GM10847 (cell line): ENCODE results near the gene KIRREL3.

Experiments
- POLR2A ChIP-seq: IDR thresholded peaks from 2 replicates; pipeline ENCODE4 v1.6.1; 2011; ENCODE audit not compliant: insufficient read length; ENCODE audit errors: extremely low read depth

The KIRREL3 gene

DNA sequence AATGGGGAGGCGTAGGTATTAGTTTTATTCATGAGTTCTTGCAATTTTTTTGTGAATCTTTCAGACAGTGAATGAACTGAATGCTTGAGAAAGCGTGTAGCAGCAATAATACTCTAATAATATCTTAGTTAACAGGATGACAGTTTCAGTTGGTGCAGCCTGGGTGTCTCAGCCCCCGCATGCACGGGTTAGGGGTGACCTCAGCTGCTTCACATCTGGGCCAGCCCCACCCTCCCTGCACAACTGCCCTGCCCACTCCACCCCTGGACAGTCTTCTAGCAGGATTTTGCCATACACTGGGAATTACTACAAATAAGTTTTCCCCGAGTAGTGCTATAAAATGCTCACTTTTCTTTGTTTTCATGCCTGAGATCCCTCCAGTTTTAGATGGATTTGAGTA is 561.9 kb downstream of the KIRREL3 start:
- TF ChIP-seq POLR2A: no peak

DNA sequence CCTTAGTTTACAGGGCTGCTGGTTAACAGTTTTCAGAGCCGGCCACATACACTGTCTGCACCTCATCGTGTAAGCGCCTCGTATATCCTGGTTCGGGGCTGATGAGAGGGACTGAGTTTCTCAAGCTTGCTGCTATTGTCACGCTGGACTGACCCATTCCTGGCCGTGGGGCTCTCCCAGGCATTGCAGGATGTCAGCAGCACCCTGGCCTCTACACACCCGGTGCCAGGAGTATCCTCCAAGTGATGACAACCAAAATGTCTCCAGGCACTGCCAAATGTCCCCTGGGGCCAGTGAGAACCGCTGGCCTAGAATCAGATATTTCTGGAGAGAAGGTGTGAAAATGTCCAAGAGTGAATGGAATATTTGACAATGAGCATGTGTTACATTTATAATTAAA is 562.3 kb downstream of the KIRREL3 start:
- no peak for TF ChIP-seq POLR2A

DNA sequence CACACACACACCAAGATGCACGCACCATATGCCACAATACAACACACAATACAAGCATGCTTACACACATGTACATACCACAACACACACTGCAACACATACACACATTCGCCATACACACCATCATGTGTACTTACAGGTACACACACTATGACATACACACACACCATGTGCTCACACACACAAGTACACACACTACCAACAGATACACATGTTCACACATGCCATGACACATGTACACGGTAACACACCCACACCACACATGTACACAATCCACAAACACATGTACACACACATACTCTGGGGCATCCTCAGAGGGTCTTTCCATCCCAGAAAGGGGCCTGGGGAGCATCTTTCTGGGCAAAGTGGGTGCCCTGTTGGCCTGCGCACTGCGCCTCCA is 562.8 kb downstream of the KIRREL3 start:
- no peak for TF ChIP-seq POLR2A

DNA sequence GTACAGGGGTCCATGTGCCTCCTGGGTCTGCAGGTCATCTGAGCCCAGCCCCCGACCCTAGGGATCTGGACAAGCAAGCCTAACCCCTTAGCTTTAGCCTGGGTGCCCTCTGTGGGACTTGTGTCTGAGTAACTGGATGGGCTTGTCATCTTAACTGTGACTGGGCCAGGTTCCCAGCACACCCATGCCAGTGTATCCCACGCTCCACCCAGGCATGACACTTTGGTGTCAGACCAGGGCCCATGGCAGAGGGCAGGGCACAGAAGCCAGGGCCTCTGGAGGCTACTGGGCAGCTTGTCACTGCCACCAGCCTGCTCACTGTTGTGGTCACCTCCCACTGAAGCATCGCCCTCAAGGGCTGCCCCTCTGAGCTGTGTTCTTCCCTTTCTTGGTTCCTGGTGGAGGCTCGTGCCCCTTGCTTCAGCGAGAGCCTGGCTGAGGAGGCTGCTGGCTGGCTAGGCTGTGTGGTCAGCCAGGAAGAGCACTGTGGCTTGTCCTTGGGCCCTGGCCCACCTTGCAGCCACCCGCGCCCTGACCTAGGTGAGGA is 564.3 kb downstream of the KIRREL3 start:
- no peak for TF ChIP-seq POLR2A

DNA sequence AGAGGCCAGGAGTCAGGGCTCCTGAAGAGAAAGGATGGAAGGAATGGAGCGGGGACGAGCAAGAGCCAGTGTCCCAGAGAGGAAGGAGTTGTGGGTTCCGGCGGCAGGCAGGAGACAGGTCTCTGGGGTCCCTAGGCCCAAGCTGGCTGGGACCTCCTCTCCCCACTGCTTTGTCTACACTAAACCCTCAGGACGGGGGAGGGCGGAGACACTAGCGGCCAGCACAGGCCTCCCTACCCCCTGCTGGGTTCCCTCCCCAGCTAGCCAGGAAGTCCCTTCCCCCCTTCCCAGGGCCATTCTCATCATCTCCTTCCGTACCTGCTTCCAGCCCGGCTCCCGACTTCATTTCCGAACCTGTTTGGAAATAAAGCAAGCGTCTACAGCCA is 565.6 kb downstream of the KIRREL3 start:
- TF ChIP-seq POLR2A: no peak

DNA sequence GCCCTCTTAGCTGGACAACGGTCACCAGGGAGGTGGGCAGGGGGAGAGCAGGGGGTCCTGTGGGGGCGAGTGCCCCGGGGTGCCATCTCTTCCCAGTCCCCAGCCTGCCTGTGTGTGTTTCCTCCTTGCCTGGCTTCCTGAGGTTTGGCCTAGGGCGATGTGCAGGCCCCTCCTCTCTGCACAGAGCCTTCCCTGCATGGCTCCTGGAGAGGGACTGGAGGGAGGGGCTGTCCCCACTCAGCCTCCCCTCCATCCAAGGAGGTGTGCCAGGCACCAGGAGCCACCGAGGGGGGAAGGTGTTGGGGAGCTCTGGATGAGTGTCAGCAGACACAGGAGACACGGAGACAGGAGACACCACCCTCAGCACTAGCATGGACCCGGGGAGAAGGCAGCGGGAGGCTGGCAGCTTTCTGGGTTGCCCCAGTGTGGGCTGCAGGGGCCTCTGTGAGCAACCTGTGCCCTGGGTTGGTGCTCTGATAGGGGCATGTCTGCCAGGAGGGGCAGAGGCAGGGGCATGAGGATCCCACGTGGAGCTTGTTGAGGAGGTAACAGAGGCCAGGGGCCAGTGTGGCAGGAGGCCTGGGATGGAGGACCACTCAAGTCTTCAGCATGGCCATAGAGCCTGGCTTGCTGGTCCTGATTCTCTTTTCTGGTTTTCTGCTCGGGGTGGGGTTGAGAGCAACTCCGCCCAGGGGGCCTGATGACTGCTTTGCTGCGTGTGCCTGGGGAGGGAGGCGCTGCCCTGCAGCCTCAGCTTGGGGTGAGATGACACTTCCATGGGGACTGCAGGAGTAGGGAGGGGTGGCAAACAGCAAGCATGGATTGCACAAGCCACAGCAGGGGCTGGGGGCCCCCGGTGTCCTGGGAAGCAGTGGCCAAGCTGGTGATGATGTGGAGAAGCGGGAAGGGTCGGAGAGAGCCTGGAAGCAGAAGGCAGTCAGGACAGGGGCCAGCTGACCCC is 566.3 kb downstream of the KIRREL3 start:
- TF ChIP-seq POLR2A: no peak

DNA sequence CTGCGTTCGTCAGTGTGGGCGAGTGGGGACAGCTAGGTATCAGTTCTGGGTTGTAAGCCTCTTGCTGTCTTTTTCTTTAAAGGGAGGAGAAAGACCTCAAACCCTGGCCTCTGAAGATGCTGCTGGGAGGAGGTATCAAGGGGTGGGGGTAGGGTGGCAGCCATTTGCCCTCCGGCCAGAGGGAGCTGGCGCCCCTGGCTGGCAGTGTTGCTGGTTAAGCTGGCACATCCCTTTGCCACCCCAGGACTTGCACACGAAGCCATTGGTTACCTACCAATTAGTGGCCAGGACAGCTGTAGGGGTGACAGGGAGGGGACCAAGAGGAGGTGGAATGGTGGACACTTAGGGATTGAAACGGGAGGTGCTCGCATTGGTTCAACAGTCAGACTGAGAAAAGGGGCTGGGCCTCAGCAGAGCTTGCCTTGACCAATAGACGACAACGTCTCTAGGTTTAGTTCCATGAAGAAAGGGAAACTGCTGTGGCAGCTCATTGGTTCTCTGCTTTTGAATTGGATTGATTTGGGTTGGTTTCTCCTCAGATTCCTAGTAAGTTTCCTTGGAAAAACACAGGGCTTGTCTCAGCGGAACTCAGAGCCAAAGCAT is 567.2 kb downstream of the KIRREL3 start:
- no peak for TF ChIP-seq POLR2A

DNA sequence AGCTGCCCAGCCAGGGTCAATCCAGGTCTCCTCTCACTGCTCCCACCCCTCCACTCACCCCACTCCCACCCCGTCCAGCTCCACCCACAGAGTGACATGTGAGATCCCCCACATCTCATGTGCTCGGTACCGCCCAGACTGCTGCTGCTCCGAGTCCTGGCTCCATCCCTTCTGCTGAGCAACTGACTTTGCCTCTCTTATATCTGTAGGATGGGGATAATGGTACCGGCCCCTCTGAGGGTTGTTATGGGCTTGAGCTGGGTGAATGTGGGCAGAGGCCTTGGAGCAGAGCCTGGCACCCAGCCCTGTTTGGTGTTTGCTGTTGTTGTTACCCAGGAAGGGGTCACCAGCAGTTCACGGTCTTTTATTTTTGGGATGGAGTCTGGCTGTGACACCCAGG is 568.0 kb downstream of the KIRREL3 start:
- no peak for TF ChIP-seq POLR2A

DNA sequence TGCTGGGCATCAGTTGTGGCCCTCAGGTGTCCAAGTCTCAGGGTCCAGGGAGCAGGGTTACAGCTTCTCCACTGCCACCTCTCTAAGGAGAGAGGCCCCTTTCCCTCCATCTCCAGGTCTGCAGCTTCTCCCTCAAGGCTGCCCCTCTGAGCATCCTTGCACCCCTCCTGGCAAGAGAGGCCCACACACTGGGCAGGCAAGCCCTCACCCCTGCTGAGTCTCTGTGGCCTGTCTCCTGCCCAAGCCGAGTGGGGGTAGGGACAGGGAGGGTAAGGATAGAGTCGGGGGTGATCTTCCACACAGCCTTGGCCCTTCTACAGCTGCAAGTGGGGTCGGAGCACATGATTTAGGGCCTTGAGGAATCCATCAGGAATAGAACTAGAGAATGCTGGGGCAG is 568.5 kb downstream of the KIRREL3 start:
- TF ChIP-seq POLR2A: no peak

DNA sequence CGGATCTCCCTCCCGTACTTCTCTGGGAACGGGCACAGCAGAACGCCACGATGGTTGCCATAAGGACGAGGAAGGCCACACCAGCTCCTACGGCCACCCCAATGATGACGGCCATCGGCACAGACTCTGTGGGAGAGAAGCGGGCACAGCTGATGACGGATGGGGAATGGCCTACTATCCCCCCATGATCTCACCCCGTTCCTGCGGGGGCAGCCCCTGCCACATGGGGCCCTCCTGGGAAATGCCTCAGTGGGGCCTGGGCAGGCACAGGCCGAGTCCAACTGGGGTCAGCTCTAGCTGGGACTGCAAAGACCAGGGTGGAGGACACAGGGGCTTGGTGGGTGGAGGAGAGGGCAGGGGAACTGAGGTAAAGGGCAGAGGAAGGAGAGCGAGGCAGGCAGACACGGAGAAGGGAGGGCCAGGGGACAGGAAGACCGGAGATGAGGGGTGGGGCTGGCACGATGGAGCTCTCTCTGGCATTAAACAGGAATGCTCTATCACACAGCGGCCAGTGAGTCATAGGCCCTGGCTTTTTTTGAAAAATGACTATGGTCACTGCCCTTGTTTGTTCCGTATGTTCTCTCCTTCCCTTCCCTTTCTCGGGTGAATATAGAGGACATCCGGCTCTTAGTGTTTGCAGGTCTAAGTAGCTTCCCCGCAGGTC is 569.0 kb downstream of the KIRREL3 start:
- no peak for TF ChIP-seq POLR2A

DNA sequence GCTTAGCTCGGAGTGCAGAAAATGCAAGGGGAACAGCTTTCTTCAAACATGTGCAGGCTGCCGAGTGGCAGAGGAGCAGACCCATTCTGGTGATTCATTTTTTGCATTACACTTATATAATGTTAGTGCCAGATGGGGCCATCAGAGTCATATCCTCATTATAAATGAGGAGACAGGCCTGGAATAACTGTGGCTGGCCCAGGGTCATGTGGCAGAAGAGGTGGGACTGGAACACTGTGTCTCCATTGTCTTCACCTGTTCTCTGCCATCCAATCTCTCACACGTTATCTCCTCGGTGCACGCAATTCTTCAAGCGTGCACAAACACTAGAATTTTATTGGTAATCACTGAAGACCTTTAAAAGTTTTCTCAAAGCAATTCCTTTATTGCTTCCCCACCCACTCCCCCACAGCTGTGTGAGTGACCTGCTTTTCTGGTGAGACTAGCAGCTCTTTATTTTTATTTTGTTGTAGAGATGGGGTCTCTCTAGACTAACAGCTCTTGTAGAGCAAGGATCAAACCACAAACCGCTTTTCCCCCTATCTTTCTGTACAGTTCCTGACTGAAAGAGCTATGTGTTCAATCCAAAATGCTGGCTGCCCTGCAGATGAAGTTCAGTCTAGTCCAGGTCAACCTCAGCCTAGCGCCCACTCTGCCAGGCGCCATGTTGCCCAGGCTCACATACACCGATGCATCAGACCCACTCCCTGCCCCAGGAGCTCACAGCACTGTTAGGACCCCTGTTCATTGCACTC is 569.8 kb downstream of the KIRREL3 start:
- TF ChIP-seq POLR2A: no peak

DNA sequence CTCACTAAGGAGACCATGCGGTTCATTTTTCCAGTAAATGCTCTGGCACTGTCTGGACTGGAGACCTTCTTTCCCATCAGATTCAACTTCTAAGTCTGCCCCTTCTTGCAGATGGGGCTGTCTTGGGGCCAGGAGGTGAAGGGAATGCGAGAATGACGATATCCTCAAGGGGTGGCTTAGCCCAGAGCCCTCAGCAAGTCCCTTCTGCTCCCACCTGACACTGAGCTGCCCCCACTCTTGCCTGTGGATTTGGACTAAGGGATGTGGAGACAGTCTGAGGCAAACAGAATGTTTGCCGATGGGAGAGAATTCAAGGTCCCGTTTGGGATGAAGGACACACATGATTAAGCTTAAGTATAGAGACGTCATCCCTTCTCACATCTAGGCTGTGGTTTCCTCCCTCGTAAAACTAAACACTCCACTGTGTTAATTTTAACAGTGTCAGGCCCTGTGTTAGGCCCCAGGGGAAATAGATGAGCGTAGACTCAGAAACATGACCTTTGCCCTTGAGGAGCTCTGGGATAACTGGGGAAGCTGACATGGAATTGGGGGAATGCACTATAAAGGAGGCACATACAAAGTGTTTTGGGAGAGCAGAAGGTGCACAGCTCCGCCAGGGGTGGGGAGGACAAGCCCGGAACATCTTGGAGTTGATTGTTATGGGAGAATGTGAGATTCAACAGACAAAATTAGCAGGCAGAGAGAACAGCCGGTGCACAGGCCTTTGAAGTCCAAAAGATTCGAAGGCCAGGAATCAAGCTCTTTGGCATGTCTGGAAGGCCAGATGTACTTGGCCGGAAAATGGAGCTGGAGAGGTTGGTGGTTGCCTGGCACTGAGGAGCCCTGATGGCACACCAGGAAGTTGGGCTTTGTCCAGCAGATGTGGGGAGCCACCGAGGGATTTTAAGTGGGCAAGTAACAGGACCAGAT is 573.5 kb downstream of the KIRREL3 start:
- TF ChIP-seq POLR2A: no peak

DNA sequence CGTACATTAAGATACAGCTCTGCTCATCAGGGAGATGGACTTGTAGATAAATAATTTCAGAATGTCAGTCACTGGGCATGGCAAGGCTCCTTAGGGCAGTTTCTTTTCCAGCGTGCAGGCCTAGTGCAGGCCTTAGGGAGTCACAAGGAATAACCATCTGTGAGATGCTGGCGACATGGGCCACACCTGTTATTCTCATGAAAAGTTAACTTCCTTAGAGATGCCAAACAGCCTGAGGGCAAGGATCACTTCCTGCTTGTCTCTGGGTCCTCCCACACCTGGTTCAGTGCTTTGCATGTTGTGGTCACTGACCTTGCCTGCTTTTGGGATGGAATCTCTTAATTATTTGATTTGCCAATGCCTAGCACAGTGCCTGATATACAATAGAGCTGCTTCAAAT is 574.5 kb downstream of the KIRREL3 start:
- TF ChIP-seq POLR2A: no peak

DNA sequence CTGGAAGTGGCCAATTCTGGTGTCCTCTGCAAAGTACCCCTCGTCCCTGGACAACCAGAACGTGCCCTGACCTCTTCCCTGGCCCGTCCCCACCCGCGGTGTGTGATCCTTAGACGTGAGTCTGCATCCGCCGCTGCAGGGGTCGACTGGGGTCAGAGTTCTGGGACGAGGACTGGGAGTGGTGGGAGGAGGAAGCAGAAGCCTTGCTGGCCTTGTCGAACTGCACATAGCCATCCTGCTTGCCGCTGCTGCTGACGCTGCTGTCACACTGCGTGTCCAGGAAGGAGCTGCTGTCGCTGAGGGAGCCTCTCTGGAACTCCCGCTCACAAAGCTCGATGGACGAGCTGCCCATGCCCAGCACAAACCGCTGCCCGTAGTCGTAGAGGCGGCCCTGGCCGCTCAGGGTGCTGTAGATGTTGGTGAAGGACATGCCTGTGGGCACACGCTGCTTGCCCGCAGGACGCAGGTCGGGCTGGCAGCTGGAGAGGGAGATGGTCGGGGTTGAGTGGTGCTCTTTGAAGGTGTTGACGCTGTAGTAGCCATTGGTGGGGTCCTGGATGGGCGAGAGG is 576.0 kb downstream of the KIRREL3 start:
- no peak for TF ChIP-seq POLR2A
